NCI-H345 treated with DMSO at 0.1 percent for 48 hours (cell line): ENCODE results near the gene FAIM.
"Not testable (repeated sequence)": the region's sequence is repeated elsewhere in the genome, so short reads cannot be mapped to it uniquely, and the experiment has no call there.

ENCODE experiments used
- DNase-seq: peaks from one replicate; lab custom pipeline; 2025; ENCODE audit not compliant: unreplicated experiment; lab: John Stamatoyannopoulos, UW

Gene FAIM, protein sequence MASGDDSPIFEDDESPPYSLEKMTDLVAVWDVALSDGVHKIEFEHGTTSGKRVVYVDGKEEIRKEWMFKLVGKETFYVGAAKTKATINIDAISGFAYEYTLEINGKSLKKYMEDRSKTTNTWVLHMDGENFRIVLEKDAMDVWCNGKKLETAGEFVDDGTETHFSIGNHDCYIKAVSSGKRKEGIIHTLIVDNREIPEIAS

DNA sequence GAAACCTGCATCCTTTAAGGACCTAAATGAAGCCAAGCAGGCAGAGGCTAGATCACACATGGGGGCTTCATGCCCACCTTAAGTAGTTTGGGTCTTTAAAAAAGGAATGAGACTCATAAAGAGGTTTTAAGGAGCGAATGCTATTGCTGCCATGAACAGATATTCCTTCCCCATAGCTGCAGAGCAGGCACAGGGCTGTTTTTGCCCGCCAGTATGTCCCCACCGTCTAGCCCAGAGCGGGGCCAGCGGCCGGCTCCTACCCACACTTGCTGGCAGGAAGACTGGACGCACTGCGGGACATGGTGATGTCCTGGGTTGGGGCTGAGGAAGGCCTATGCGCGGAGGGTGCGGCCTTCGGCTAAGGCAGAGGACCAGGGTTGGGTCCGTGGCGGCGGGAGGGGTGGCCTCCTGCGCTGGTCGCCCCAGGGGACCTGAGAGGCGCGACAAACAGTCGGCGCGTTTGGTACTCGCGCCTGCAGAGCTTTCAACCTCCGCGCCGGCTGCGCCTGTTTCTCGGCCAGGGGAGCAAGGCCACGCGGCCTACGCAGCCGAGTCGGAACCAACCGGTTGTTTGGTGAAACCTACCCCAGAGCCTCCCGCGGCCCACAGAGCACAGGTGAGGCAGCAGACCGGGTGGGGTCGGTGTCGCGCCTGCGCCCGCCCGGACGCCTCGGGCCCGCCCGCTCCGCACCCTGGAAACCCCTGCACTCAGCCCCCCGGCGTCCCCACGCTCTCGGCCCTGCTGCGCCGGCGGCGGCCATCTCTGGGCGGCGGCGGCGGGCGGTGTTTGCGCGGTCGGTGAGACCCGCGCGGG, at the start of gene FAIM:
FAIM (plus strand) TSS at position 450 of the 814 bp plus-strand sequence. CDS start 10,956 bp downstream, outside the sequence.
- DNase-seq: peak; percentile 8

DNA sequence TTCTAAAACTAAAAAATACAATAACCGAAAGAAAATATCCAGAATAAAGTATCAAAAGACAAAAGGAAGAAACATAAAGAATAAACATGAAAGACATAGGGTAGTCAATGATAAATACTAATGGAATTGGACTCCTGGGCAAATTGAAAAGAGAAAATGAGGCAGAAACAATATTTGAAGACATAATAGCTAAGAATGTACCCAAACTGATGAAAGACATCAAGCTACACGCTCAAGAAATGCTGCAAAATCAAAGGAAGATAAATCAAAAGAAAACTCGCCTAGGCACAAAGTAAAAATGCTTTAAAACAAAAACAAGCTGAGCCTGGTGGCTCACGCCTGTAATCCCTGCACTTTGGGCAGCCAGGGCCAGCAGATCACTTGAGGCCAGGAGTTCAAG, 49.4 kb upstream of the FAIM start:
- no peak for DNase-seq

DNA sequence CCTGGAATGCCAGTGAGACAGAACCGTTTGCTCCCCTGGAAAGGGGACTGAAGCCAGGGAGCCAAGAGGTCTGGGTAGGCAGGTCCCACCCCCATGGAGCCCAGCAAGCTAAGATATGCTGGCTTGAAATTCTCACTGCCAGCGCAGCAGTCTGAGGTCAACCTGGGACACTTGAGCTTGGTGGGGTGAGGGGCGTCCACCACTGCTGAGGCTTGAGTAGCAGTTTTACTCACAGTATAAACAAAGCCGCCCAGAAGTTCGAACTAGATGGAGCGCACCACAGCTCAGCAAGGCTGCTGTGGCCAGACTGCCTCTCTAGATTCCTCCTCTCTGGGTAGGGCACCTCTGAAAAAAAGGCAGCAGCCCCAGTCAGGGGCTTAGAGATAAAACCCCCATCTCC, 48.1 kb upstream of the FAIM start:
- DNase-seq: no peak

DNA sequence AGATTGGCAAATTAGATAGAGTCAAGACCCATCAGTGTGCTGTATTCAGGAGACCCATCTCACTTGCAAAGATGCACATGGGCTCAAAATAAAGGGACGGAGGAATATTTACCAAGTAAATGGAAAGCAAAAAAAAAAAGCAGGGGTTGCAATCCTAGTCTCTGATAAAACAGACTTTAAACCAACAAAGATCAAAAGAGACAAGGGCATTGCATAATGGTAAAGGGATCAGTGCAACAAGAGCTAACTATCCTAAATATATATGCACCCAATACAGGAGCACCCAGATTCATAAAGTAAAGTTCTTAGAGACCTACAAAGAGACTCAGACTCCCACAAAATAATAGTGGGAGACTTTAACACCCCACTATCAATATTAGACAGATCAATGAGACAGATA, 45.7 kb upstream of the FAIM start:
- DNase-seq: not testable (repeated sequence)

DNA sequence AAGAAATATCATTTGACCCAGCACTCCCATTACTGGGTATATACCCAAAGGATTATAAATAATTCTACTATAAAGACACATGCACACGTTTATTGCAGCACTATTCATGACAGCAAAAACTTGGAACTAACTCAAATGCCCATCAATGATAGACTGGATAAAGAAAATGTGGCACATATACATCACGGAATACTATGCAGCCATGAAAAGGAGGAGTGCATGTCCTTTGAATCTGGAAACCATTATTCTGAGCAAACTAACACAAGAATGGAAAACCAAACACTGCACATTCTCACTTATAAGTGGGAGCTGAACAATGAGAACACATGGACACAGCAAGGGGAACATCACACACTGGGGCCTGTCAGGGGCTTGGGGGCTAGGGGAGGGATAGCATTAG, 42.3 kb upstream of the FAIM start:
- DNase-seq: not testable (repeated sequence)

DNA sequence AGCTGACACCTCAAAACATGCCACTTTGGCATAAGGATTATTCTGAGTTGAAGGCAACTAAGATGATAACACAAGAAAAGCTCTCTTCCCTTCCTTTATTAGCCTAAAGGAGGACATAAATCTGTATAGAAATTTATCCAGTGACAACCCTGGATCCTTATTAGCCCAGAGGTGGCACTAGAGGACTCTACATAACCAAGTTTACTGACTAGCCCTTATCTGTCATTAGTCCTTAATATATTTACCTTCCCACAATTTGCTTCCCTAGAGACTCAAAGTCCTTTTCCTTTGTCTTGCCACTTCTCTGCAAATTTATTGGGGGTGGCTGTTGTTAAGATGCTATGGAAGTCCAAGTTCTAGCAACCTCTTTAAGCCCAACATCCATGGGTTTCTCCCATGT, 41.2 kb upstream of the FAIM start:
- DNase-seq: no peak

DNA sequence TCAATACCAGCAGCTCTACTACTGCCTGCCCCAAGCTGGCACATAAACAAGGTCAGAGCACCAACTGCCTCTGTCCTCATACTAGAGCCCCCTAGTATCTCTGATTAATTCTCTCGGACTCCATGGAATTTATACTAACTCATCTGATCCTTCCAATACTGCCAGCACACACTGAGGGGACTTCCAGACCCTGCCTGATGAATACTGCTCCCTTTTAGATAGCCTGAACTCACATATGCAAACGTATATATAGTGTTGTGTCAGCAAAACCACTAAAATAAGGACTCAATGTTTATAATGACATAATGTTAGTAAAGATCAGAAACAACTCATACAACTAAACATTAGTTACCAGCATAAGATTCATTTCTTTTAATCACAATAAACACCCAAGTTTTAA, 39.5 kb upstream of the FAIM start:
- no peak for DNase-seq

DNA sequence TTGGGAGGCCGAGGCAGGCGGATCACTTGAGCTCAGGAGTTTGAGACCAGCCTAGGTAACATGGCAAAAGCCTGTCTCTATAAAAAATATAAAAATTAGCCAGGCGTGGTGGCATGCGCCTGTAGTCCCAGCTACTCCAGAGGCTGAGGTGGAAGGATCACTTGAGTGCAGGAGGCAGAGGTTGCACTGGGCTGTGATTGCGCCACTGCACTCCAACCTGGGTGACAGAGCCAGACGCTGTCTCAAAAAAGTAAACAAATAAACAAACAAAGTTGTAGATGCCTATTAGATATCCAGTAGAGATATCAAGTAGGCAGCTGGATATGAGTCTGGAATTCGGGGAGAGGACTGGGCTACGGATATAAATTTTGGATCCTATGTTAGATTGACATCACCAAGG, 38.9 kb upstream of the FAIM start:
- DNase-seq: not testable (repeated sequence)

DNA sequence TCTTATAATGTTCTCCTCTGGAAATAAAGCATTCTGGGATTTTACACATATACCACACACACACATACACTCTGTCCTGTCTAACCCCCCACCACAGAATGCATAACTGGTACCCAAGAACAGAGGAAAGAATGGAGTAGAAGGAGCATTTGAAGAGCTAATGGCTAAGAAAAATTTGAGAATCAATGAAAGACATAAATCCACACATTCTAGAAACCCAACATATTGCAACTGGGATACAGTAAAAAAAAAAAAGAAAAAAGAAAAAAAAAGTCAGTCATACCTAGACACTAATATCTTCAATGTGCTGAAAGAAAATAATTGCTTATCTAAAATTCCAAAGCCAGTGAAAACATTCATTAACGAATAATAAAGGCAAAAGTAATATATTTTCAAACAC, 35.4 kb upstream of the FAIM start:
- DNase-seq: no peak

DNA sequence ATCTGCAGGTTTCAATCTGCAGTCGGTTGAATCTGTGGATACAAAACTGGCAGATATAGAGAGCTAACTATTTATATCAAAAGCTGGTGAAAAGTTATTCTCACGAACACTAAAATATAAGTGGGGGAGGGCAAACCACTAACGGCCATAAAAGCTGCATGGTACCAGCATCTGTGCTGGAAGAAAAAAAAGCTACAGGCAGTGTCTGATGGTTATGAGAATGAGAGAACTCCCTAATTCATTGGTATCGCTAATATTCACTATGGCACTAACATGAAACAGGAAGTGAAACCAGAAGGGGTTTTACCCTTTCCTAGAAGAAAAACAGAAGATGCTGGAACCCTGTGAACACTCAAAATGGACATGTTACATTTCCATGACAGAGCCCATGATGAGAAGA, 30.4 kb upstream of the FAIM start:
- no peak for DNase-seq

DNA sequence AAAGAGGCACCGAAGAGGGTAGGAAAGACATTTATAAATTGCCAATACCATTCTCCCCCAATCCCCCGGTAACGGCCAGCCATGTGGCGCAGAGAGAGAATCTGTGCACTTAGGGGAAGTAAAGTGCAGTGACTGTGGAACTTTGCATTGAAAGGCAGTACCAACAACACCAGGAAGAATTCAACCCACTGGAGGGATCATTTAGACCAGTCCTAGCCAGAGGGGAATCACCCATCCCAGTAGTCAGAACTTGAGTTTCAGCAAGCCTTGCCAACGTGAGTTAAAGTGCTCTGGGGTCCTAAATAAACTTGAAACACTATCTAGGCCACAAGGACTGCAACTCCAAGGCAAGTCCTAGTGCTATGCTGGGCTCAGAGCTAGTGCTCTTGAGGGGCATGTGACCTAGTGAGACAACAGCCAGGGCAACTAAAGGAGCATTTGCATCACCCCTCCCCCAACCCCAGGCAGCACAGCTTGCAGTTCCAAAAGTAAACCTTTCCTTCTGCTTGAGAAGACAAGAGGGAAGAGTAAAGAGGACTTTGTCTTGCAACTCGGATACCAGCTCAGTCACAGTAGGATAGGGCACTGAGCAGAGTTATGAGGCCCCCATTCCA, 29.5 kb upstream of the FAIM start:
- DNase-seq: no peak

DNA sequence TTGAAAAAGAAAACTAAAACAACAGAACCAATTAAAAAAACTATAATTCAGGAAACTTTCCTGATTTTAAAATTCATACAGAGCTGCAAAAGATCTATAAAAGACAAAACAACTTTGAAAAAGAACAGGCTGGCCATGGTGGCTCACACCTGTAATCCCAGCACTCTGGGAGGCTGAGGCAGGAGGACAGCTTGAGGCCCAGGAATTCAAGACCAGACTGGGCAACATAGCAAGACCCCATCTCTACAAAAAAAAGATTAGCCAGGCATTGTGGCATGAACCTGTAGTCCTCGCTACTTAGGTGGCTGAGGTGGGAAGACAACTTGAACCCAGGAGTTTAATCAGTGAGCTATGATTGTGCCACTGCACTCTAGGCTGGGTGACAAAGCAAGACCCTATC, 21.2 kb upstream of the FAIM start:
- DNase-seq: no peak

DNA sequence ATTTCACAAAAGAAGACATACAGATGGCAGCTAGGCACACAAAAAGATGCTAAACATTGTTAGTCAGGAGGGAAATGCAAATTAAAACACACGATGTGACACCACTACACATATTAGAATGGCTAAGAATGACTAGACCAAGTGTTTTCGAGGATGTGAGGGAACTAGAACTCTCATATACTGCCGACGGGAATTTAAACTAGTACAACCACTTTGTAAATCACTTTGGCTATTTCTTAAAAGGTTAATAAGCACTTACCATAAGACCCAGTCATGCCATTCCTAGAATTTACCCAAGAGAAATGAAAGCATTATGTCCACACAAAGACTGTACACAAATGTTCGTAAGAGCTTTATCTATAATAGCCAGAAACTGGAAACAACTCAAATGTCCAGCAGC, 20.1 kb upstream of the FAIM start:
- DNase-seq: no peak

DNA sequence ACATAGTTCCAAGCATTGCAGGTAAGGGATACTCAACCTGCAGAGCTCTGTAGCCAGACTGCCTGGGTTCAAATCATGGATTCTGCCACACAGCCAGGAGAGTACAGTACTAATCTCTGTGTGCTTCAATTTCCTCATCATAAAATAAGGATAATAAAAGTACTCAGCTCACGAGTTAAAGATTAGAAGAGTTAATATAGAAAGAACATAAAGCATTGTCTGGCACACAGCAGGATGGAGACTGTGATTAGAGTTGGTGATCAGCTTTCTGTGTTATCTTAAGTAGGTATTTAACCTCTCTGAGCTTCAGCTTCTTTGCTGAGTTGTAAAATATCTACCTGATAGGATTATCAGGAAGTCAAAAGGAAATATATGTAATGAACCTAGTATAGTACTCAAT, 17.2 kb upstream of the FAIM start:
- no peak for DNase-seq

DNA sequence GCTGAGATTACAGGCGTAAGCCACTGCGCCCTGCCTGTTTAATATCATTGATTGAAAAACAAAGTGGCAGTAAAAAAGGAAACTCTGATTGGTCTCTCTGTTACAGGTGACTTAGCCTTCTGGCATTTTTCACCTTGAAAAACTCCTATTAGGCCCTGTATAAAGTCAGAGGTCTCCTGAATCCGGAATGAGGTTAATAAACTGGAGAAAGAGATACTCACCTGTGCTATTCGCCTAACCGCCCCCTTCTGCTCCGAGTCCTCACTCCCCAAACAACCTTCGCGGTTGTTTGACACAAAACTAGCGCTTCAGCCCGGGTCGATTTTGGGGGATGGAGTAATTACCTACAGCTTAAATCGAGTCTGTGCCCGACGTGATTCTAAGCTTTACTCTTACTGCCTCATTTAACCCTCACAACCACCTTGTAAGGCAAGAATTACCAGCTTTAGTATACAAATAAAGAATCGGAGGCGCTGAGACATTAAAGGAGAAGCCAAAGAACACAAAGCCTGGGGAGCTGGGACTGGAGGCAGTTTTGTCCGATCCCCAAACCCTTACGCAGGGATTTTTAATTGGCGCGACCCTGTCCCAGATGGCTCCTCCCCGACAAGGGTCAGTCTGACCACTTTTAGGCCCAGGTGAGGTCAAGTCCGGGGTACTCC, 15.0 kb upstream of the FAIM start:
- no peak for DNase-seq

DNA sequence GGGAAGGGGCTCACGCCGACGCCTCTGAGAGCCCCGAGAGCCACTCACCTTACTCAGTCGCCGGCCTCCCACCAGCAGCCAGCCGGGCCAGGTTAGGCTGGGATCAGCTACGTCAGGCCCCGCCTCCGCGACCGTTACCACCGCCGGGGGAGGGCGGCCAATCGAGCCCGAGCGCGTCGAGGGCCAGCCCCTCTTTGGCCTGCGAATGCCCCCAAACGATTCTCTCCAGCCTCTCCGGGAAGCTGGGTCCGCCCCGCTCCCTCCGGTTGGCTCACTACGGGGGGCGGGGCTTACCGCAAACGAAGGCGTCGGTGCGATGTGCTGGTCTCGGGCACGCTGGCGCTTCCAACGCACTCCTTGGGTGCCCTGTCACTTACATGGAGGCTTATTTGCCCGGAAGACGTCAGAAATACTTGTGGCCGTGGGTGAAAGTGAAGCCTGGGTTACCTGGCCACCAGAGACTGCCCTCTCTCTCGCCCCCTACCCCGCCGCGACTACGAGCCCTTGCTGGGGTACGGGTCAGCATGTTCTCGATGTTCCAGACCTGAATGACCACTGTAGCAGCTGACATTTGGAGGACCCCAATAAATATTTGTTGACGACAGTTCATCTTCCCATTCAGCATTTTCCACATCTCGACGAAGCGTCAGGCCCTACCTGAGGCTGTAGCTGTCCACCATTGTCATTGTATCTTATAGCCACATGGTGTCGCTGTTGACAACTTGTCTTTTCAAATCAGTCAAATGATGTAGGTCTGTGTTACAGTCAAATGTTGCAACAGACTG, 14.2 kb upstream of the FAIM start, which contains the start of gene CEP70:
CEP70 (minus strand) TSS at position 111 of the 785 bp plus-strand sequence. CDS start 21,333 bp downstream, outside the sequence.
- DNase-seq: no peak

DNA sequence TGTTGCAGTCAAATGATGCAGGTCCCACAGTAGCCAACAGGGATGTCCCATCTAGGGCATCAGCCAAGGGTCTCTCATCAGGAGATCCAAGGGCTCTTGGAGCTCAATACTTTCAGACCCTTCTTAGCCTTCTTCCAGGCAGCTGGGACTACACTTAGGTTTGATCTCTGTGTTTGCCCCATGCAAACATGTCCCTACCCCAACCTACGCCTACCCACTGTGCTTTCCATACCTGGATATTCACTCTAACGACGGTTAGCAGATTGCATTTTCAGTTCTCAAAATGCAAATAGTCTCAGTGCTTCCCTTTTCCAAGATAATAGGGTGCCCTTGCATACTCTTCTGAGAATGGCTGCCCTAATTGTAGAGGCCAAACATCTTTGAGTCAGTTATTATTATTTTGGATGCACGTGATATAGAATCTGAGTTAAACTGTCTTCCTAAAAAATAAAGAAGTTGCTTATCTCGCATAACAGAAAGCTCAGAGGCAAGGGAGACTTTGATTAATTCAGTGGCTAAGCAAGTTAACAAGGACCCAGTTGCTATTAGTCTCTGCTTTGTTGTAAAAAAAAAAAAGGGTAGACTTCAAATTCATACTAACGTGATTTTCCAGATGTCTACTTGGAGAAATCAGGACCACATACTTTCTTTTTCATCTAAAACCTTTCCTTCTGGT, 13.5 kb upstream of the FAIM start:
- DNase-seq: no peak

DNA sequence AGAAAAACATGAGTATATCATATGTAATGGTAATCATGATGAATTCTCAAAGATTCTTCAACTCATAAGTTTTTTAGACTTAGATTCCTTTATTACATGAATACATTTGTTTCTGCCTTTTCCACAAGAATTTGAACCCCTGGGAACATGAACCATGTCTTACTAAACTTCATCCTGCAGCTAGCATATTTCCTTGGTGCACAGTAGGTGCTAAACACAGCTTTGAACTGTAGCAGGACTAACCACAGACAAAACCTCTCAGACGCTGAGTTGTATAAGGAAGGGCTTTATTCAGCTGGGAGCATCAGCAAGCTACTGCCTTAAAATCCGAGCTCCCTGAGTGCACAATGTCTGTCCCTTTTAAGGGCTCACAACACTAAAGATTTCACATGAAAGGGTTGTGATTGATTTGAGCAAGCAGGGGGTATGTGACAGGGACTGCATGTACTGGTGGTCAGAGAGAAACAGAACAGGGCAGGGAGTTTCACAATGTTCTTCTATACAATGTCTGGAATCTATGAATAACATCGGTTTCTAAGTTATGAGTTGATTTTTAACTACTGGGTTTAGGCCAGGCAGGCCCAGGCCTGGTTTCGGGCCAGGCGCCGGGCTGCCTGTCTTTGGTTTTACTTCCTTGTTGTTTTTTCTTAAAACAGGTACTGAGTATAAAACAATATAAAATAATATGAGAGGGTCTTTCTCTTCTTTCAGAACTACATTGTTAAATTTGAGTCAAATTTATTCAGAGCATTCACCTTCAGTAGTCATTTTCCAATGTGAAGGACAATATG, 11.2 kb upstream of the FAIM start:
- not testable (repeated sequence) for DNase-seq

DNA sequence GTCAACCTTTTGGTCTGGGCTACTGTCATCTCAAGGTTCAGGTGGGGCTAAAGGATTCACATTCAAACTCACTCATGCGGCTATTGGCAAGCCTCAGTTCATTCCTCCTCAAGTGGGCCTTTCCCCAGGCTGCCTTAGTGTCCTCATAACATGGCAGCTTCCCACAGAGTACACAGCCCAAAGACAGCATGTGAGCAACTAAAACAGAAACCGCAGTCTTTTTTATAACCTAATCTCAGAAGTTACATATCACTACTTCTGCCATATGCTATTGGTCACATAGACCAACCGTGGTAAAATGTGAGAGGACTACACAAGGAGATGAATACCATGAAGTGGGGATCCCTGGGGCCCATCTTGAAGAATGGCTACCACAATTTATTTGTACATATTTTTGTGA, 10.0 kb upstream of the FAIM start:
- DNase-seq: no peak
